Testis (tissue), 3 donors: ENCODE results near the gene MARCHF7. TPM values are rescaled to one million over a fixed set of nuclear protein-coding genes. Genes with fewer than 3 reads are reported as not detected.
"Not testable (repeated sequence)": the region's sequence is repeated elsewhere in the genome, so short reads cannot be mapped to it uniquely, and the experiment has no call there.

Experiments used
- DNase-seq: peaks from one replicate; pipeline ENCODE4 v3.0.0-alpha.2; 2019
- H3K27ac ChIP-seq, 2 donors: fragments of 200-600 bp; sonication (generic); one replicate each; pipeline ENCODE4 v1.5.1; 2019
- H3K27me3 ChIP-seq: fragments of 200-600 bp; sonication (generic); one replicate; pipeline ENCODE4 v1.5.1; 2019
- H3K36me3 ChIP-seq: fragments of 200-600 bp; sonication (generic); one replicate; pipeline ENCODE4 v1.5.1; 2017; ENCODE audit warnings: low read depth; ENCODE audit errors: missing control alignments
- H3K4me1 ChIP-seq: fragments of 200-600 bp; sonication (generic); one replicate; pipeline ENCODE4 v1.5.1; 2019
- H3K4me3 ChIP-seq, 2 donors: fragments of 200-600 bp; sonication (generic); one replicate each; pipeline ENCODE4 v1.5.1; 2017 to 2019
- H3K9me3 ChIP-seq: fragments of 200-600 bp; sonication (generic); one replicate; pipeline ENCODE4 v1.5.1; 2017
- POLR2A ChIP-seq: fragments of 450-650 bp; IDR thresholded peaks from one replicate; pipeline ENCODE4 v1.6.1; 2017; ENCODE audit warnings: antibody characterized with exemption, mild to moderate bottlenecking, moderate library complexity
- WGBS, 2 donors: methylation state at CpG; one replicate each; pipeline ENCODE4 v1.1.5; 2018; 5-methylcytosine and 5-hydroxymethylcytosine counted together
- intact Hi-C: fragments of 100-400 bp; cut with DNase I; formaldehyde crosslinking; loops from one replicate; pipeline ENCODE4 v1.15.1; 2023; ENCODE audit warnings: low total_unique reads
- polyA plus RNA-seq: library from polyadenylated mRNA; stranded (reverse); fragments of 350-450 nt; fragmentation: Illumina TruSeq; extraction: RNeasy Lipid Tissue Mini Kit (QIAGEN cat#74804); gene quantifications from one replicate; pipeline ENCODE4 v1.2.3, GENCODE V29; 2014; ENCODE audit warnings: low read depth, low replicate concordance; ENCODE audit not compliant: insufficient read depth
- total RNA-seq, 2 donors: library from RNA; depleted of rRNA; stranded (reverse); fragments of >200 nt; gene quantifications; one replicate each; pipeline ENCODE4 v1.2.3, GENCODE V29; 2016
- TF ChIP-seq, protein P1 (sequence below), 3 experiments: fragments of 450-650 bp in 2 of 3; fragments of 200-600 bp in 1 of 3; sonication (generic) in 1 of 3; IDR thresholded peaks; one replicate each; pipeline ENCODE4 v1.5.1; 2016 to 2019; ENCODE audit warnings: antibody characterized with exemption in 3 of 3, mild to moderate bottlenecking in 2 of 3, moderate library complexity in 1 of 3

Gene MARCHF7
- total and polyA plus RNA-seq, 3 donors from 2014 or later, result 89.4 to 115 (median 97.8) TPM

DNA sequence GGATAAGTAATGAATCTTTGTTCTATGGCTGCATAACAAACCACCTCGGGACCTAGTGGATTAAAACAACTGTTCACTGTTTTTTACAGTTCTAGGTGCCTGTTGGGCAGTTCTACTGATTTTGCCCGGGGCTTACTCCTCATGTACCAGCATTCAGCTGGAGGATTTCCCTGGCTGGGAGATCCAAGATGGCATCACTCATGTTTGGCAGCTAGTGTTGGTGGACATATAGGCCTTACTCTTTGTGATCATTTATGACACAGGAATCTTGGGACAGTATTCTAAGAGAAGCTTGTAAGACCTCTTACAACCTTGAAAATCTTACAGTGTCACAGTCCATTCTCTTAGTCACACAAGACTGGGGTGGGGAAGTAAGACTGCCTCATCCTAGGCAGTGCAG is 4.6 kb downstream of the MARCHF7 start:
- Histone ChIP-seq H3K9me3 (no peaks in the 10 kb centered on the region), H3K27me3 (no peaks in the 10 kb centered on the region), H3K4me3 (no peak overlapping the region), H3K27ac (no peak overlapping the region), H3K4me1 (peaks cover 23% of the 10 kb centered on the region), H3K36me3 (no peaks in the 10 kb centered on the region)
- WGBS, 2 donors, result 87 to 92% methylated on average over 2 of the region's 2 CpGs
- intact Hi-C loops, result no loop called here
- TF ChIP-seq, protein P1, sequence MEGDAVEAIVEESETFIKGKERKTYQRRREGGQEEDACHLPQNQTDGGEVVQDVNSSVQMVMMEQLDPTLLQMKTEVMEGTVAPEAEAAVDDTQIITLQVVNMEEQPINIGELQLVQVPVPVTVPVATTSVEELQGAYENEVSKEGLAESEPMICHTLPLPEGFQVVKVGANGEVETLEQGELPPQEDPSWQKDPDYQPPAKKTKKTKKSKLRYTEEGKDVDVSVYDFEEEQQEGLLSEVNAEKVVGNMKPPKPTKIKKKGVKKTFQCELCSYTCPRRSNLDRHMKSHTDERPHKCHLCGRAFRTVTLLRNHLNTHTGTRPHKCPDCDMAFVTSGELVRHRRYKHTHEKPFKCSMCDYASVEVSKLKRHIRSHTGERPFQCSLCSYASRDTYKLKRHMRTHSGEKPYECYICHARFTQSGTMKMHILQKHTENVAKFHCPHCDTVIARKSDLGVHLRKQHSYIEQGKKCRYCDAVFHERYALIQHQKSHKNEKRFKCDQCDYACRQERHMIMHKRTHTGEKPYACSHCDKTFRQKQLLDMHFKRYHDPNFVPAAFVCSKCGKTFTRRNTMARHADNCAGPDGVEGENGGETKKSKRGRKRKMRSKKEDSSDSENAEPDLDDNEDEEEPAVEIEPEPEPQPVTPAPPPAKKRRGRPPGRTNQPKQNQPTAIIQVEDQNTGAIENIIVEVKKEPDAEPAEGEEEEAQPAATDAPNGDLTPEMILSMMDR (IDR thresholded peaks at IDR 0.05), result no peak
- TF ChIP-seq POLR2A, result no peak
- DNase-seq, result no peak

- intact Hi-C loops, result no loop called here
- Histone ChIP-seq H3K4me1 (peaks cover 9% of the 10 kb centered on the region), H3K9me3 (no peaks in the 10 kb centered on the region), H3K27me3 (no peaks in the 10 kb centered on the region), H3K27ac (no peak overlapping the region), H3K36me3 (no peaks in the 10 kb centered on the region), H3K4me3 (no peak overlapping the region)
- TF ChIP-seq, protein P1 (IDR thresholded peaks at IDR 0.05), result no peak
- TF ChIP-seq POLR2A, result no peak
- WGBS, 2 donors, result 95 to 99% methylated on average over 10 of the region's 10 CpGs
- DNase-seq, result no peak
Observed at GRCh38 chr2:159720676-159721075, 8.4 kb downstream of the MARCHF7 start.

DNA sequence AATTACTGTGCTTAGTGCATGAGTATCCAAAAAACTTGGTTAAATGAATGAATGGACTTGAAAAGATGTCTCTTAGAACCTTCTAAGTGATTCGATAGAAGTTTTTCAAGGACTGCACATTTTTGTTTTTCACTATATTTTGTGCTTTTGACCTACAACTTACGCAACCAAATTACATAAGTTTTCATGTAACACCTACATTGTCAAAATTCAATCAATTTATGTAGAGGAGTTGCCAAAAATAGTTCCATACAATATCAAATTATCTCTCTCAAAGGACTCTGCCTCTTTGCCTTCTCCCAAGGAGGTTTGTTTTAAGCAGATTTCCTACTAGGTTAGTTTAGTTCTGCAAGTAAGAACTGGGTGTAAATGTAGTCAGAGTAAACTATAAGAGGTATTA is 10.3 kb downstream of the MARCHF7 start:
- no peak overlapping the region for H3K27ac ChIP-seq
- no peaks in the 10 kb centered on the region for H3K27me3 ChIP-seq
- H3K4me3 ChIP-seq, result no peak overlapping the region
- TF ChIP-seq, protein P1 (IDR thresholded peaks at IDR 0.05), result no peak
- TF ChIP-seq POLR2A, result no peak
- intact Hi-C loops, result no loop called here
- H3K36me3 ChIP-seq, result no peaks in the 10 kb centered on the region
- H3K9me3 ChIP-seq, result no peaks in the 10 kb centered on the region
- peaks cover 9% of the 10 kb centered on the region for H3K4me1 ChIP-seq
- no peak for DNase-seq
- WGBS, 2 donors, result 90 to 93% methylated on average over 2 of the region's 2 CpGs

DNA sequence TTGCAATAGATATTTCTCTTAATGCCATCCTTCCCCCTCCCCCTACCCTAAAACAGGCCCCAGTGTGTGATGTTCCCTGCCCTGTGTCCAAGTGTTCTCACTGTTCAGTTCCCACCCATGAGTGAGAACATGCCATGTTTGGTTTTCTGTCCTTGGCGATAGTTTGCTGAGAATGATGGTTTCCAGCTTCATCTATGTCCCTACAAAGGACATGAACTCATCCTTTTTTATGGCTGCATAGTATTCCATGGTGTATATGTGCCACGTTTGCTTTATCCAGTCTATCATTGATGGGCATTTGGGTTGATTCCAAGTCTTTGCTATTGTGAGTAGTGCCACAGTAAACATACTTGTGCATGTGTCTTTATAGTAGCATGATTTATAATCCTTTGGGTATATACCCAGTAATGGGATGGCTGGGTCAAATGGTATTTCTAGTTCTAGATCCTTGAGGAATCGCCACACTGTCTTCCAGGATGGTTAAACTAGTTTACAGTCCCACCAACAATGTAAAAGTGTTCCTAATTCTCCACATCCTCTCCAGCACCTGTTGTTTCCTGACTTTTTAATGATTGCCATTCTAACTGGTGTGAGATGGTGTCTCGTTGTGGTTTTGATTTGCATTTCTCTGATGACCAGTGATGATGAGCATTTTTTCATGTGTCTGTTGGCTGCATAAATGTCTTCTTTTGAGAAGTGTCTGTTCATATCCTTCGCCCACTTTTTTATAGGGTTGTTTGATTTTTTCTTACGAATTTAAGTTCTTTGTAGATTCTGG is 12.7 kb downstream of the MARCHF7 start:
- H3K9me3 ChIP-seq, DNase-seq, H3K36me3 ChIP-seq, H3K27ac ChIP-seq, H3K4me3 ChIP-seq, H3K27me3 ChIP-seq, intact Hi-C loops, H3K4me1 ChIP-seq: not testable (repeated sequence)
- WGBS, 2 donors, result 85 to 96% methylated on average over 6 of the region's 6 CpGs

DNA sequence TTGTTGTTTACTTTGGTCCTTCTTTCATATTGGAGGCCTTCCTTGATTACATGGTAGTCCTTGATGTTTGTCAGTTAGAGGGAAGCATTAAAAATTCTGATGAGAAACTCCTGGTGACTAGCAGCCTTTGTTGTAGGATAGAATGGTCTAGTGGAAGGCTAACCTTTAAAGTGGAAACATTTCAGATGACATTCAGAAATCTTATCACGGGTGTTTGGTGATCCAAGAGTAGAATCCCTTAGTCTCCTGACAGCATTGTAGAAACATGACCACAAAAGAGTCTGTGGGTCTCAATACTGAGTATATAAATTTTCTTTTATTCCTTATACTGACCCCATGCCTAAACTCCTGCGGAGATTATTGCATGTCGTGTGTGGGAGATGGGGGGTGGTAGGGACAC is 13.4 kb downstream of the MARCHF7 start:
- TF ChIP-seq POLR2A, result no peak
- TF ChIP-seq, protein P1 (IDR thresholded peaks at IDR 0.05), result no peak
- intact Hi-C loops, result no loop called here
- H3K27ac ChIP-seq, result no peak overlapping the region
- H3K36me3 ChIP-seq, result no peaks in the 10 kb centered on the region
- no peaks in the 10 kb centered on the region for H3K9me3 ChIP-seq
- no peaks in the 10 kb centered on the region for H3K27me3 ChIP-seq
- DNase-seq, result no peak
- no peak overlapping the region for H3K4me3 ChIP-seq
- H3K4me1 ChIP-seq, result no peaks in the 10 kb centered on the region
- WGBS, 2 donors, result 78 to 89% methylated on average over 3 of the region's 3 CpGs
